Small intestine (tissue), 7 donors: ENCODE data around the gene PI4KA. TPM values are rescaled to one million over a fixed set of nuclear protein-coding genes. Genes with fewer than 3 reads are reported as not detected.
A peak's percentile ranks its signal among the peaks of the same experiment; 100 is the strongest.

Source experiments
- DNase-seq, 2 donors: peaks; one replicate each; pipeline versions ENCODE4 v3.0.0 to v3.0.0-alpha.2; 2013
- FAIRE-seq: peaks from 2 replicates; lab custom pipeline; 2012; peaks lifted over from hg19 to GRCh38; lab: Jason Lieb, UNC
- H3K27ac ChIP-seq, 3 donors: one replicate each; pipeline ENCODE4 v1.5.1; 2013; ENCODE audit warnings: low read length in 2 of 3, mild to moderate bottlenecking in 2 of 3, control low read depth in 1 of 3, inconsistent platforms in 1 of 3, low read depth in 1 of 3, moderate library complexity in 1 of 3
- H3K27me3 ChIP-seq, 3 donors: one replicate each; pipeline ENCODE4 v1.6.1; 2013; ENCODE audit warnings: low read length in 3 of 3, inconsistent platforms in 1 of 3; ENCODE audit not compliant: control insufficient read depth in 3 of 3, insufficient read depth in 3 of 3
- H3K36me3 ChIP-seq, 3 donors: one replicate each; pipeline ENCODE4 v1.6.1; 2013; ENCODE audit warnings: low read length in 3 of 3, inconsistent platforms in 1 of 3, low read depth in 1 of 3, mild to moderate bottlenecking in 1 of 3, moderate library complexity in 1 of 3; ENCODE audit not compliant: control insufficient read depth in 3 of 3, insufficient read depth in 2 of 3
- H3K4me1 ChIP-seq, 3 donors: one replicate each; pipeline ENCODE4 v1.6.1; 2013; ENCODE audit warnings: low read length in 2 of 3, inconsistent platforms in 1 of 3, low read depth in 1 of 3, mild to moderate bottlenecking in 1 of 3, moderate library complexity in 1 of 3; ENCODE audit not compliant: control insufficient read depth in 3 of 3, insufficient read depth in 2 of 3
- H3K4me3 ChIP-seq, 3 donors: one replicate each; pipeline ENCODE4 v1.5.1; 2013; ENCODE audit warnings: low read length in 3 of 3, control low read depth in 1 of 3, inconsistent platforms in 1 of 3, low read depth in 1 of 3, mild to moderate bottlenecking in 1 of 3, moderate library complexity in 1 of 3
- H3K9me3 ChIP-seq, 2 donors: one replicate each; pipeline ENCODE4 v1.6.1; 2013; ENCODE audit warnings: low read depth in 1 of 2, low read length in 1 of 2; ENCODE audit not compliant: control insufficient read depth in 2 of 2, insufficient read depth in 1 of 2
- WGBS, 3 donors: extraction: QIAGEN DNeasy Blood & Tissue Kit; methylation state at CpG; one replicate each; pipeline ENCODE4 v1.1.7; 2013; 5-methylcytosine and 5-hydroxymethylcytosine counted together
- polyA plus RNA-seq, 4 donors: library from polyadenylated mRNA; stranded (reverse) in 3 of 4; unstranded in 1 of 4; fragments of 200-250 nt in 3 of 4; fragments of 120-200 nt in 1 of 4; gene quantifications; one replicate each; pipeline versions ENCODE4 v1.2.1 to v1.2.3, GENCODE V29; 2013
- donor health status: healthy with polysubstance abuse.
- donor health status: control.
- donor health status: control.
- donor health status: Bipolar disorder and iron deficiency.
- donor health status: healthy.

The PI4KA gene
- polyA plus RNA-seq, 4 donors: 40.5 to 82.0 (median 45.8) TPM

DNA sequence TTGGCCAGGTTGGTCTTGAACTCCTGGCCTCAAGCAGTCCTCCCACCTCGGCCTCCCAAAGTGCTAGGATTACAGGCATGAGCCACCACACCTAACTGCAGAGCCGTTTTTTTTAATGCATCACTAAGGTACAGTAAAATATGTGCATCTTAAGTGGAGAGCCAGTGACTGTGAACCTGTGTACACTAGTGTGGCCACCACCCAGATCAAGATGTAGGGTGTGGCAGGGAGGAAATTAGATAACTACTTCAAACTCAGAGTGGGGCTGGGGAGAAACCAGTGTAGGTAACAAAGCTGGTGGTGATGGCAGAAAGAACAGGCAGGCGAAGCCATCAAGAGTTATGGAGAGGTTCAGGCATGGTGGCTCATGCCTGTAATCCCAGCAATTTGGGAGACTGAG is 14.6 kb upstream of the PI4KA start:
- Histone ChIP-seq H3K9me3 (no peaks in the 10 kb centered on the region), H3K4me1 (no peaks in the 10 kb centered on the region), H3K27ac (no peak overlapping the region), H3K27me3 (no peaks in the 10 kb centered on the region), H3K36me3 (peaks cover 5 to 62% (median 6%) of the 10 kb centered on the region in 3 donors), H3K4me3 (no peak overlapping the region)
- peak in 1 of 2 donors; percentile 15 for DNase-seq
- 67 to 88% (median 86%) methylated on average over 3 of the region's 3 CpGs for WGBS, 3 donors
- FAIRE-seq: no peak

DNA sequence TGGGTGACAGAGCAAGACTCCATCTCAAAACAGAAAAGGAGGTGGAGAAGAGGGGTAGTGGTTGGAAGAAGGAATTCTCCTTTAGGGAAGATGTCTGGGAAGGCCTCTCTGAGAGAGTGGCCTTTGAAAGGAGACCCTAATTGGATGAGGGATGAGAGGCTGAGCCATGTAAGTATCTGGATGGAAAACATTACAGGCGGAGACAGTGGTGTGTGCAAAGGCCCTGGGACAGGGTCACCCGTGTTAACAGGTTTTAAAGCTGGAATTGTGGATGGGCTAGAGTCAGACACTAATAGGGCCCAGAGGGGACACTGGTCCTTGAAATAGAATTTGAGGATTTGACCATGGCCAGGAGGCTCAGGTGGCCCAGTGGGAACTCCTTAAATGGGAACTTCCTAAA is 10.6 kb upstream of the PI4KA start:
- Histone ChIP-seq H3K27ac (no peak overlapping the region), H3K9me3 (no peaks in the 10 kb centered on the region), H3K4me1 (peaks cover 0 to 21% (median 5%) of the 10 kb centered on the region in 3 donors), H3K36me3 (peaks cover 3 to 56% (median 4%) of the 10 kb centered on the region in 3 donors), H3K4me3 (no peak overlapping the region), H3K27me3 (no peaks in the 10 kb centered on the region)
- FAIRE-seq (no peak), DNase-seq (no peak)
- WGBS, 3 donors: 96 to 97% (median 96%) methylated on average over 2 of the region's 2 CpGs

DNA sequence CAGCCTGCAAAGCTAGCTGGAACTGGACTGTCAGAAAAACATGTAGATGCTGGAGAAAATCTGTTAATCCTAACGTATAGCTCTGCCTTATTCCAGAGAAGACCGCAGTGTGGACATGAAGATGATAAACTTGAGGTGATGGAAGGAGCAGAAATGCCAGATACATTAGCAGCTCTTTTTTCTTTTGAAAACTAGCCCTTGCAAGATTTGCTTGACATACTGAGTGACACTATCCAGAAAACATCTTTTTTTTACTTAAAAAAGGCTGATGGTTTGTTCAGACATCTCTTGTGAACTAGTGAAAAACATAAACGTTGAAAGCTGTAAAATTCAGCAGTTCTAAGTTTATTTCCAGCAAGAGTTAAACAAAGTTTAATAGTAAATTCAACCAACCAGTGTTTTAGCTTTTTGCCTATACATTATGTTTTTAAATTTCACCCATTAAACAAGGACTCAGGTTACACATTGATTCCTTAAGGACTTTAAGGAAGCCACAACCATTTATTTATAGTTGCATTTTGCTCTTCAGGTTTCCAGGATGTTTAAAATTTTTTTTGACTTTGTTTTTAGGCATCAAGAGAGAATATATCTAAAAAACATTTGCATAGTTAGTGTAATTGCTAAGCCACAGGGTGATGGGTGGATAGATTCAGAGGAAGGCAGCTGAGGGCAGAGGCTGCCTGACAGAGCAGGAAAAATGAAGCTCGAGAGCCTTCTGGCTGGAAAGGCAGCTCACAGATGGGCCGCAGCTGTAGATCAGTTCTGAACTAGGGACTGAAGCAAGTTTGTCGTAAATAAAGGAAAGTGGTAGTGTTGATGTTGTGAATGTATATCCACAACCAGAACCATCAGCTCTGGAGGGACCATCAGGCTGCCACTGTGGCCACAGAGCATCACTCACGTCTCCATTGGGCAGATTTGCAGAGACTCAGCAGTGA is 9.7 kb upstream of the PI4KA start:
- FAIRE-seq (no peak), DNase-seq (no peak)
- H3K27me3 ChIP-seq: no peaks in the 10 kb centered on the region
- peaks cover 3 to 52% (median 4%) of the 10 kb centered on the region in 3 donors for H3K36me3 ChIP-seq
- no peak overlapping the region for H3K4me3 ChIP-seq
- 72 to 85% (median 82%) methylated on average over 7 of the region's 7 CpGs for WGBS, 3 donors
- H3K9me3 ChIP-seq: no peaks in the 10 kb centered on the region
- H3K4me1 ChIP-seq: peaks cover 0 to 21% (median 5%) of the 10 kb centered on the region in 3 donors
- peak overlapping the region in 2 of 3 donors; percentile 65 to 83 for H3K27ac ChIP-seq

DNA sequence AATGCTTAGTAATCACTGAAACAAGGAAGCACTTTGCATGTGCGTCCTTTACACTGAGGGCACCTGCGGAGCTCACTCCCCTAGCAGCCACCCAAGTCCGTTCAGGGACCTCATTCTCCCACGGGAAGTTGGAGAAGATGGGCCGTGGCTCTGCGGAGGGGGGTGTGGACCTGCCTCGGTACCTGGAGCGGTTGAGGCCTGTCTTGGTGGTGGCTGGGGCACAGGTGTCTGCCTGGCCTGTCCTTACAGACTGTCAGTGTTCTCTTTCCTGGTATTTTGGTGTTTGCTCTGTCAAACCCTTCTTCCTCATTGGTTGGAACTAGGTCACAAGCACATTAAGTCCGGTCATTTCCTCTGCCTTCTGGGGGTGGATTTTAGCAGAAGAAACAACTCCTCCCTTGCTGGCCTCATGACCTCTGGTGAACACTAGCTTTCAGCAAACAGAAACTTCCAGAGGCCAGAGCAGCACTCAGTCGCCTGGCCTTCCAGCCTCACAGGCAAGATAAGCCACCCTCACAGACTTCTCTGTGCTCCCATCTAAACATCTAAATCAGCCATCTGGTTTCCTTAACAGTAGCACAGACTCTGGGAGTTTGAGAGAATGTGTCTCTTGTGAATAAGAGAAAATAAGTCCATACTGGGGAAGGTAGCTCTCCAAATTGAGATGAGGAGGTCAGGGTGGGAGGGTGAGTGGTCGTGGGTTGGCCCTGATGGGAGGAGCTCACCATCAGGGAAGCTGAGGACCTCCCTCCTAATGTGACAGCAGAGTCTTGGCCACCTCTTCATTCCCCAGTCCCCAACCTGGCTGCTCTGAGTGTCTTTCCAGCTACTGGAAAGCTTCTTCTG is 8.8 kb upstream of the PI4KA start:
- Histone ChIP-seq H3K9me3 (no peaks in the 10 kb centered on the region), H3K36me3 (peaks cover 3 to 54% (median 4%) of the 10 kb centered on the region in 3 donors), H3K4me1 (peaks cover 0 to 21% (median 5%) of the 10 kb centered on the region in 3 donors), H3K4me3 (no peak overlapping the region), H3K27me3 (no peaks in the 10 kb centered on the region), H3K27ac (peak overlapping the region; percentile 35 to 83 (median 65))
- no peak for FAIRE-seq
- WGBS, 3 donors: 32 to 45% (median 40%) methylated on average over 11 of the region's 11 CpGs
- DNase-seq: peak; percentile 53 to 63

DNA sequence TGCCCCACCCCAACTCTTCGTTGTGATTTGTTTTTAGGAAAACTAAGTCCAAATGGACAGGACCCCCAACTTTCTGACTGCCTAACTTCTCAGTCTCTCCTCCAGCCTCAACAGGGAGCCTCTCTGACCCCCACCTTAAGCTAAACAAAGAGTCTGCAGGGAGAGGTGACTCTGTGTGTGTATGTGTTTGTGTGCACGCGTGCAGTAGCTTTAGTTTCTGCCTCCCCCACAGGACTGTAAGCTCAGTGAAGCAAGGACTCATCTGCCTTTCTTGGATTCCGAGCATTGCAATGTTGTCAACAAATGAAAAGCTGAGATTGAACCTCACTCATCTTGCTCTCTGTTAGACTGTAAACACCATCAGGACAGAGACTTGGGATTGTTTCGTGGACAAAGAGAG is 8.1 kb upstream of the PI4KA start:
- WGBS, 3 donors: 72 to 77% (median 72%) methylated on average over 5 of the region's 5 CpGs
- DNase-seq (no peak), FAIRE-seq (no peak)
- Histone ChIP-seq H3K4me3 (no peak overlapping the region), H3K27me3 (no peaks in the 10 kb centered on the region), H3K9me3 (no peaks in the 10 kb centered on the region), H3K36me3 (peaks cover 3 to 59% (median 4%) of the 10 kb centered on the region in 3 donors), H3K4me1 (peaks cover 0 to 21% (median 5%) of the 10 kb centered on the region in 3 donors), H3K27ac (peak overlapping the region in 2 of 3 donors; percentile 65 to 83)

DNA sequence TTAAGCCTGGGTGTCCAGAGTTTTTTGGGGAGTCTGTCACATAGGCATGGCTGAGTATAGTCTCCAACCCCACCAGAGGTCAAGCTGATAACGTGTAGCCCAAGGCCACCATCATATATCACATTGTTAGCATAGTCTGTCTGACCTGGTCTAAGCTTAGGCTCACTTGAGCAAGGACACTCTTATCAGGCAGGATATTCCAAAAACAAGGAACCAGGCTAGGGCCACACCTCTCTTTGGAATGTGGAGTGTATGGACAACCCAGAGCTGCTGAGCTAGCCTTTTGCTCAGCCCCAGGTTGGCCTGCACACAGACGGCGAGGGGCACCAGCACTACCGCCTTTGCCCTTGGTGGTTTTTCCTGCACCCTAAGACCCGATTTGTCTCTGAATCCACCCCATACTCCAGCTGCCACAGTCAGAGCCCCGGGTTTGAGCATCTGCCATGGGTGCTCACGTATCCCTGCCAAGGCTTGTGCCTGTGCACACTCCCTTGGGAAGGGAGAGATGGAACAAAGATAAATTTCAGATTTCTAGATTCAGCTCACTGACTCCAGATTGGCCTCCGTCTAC is 7.3 kb upstream of the PI4KA start:
- FAIRE-seq: no peak
- DNase-seq: peak in 1 of 2 donors; percentile 23
- Histone ChIP-seq H3K36me3 (peaks cover 3 to 64% (median 4%) of the 10 kb centered on the region in 3 donors), H3K4me3 (no peak overlapping the region), H3K27ac (peak overlapping the region in 2 of 3 donors; percentile 65 to 83), H3K4me1 (peaks cover 0 to 21% (median 5%) of the 10 kb centered on the region in 3 donors), H3K27me3 (no peaks in the 10 kb centered on the region), H3K9me3 (no peaks in the 10 kb centered on the region)
- 83 to 92% (median 90%) methylated on average over 8 of the region's 8 CpGs for WGBS, 3 donors

DNA sequence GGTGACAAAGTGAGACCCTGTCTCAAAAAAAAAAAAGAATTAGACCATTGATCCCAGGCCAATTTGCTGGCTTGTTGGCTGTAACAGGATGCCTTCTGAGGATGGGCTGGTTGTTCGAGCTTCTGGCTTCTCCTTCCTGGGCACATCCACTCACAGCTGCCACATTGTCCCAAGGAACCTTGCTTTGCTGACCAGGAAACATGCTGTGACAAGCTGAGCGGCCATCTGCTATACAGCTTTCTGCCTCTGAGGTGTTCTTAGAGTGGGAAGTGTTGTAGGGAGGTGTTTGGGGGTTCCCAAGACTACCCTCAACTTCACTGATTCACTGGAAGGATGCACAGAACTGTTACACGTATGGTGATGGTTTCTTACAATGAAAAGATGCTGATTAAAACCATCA is 6.7 kb upstream of the PI4KA start:
- Histone ChIP-seq H3K36me3 (peaks cover 2 to 64% (median 3%) of the 10 kb centered on the region in 3 donors), H3K27me3 (no peaks in the 10 kb centered on the region), H3K4me1 (peaks cover 0 to 21% (median 5%) of the 10 kb centered on the region in 3 donors), H3K4me3 (no peak overlapping the region), H3K27ac (no peak overlapping the region), H3K9me3 (no peaks in the 10 kb centered on the region)
- DNase-seq (no peak), FAIRE-seq (no peak)
- WGBS, 3 donors: 90 to 96% (median 93%) methylated on average over 3 of the region's 3 CpGs
